ENCODE results near the gene LIX1L. TPM values are rescaled to one million over a fixed set of nuclear protein-coding genes. Genes with fewer than 3 reads are reported as not detected.

LIX1L gene
- total and polyA plus RNA-seq, 2 of the 13 experiments (the other 11 are each of a cell fraction or from before 2014, with no cell fraction given) = 8.1 to 24.9 TPM

DNA sequence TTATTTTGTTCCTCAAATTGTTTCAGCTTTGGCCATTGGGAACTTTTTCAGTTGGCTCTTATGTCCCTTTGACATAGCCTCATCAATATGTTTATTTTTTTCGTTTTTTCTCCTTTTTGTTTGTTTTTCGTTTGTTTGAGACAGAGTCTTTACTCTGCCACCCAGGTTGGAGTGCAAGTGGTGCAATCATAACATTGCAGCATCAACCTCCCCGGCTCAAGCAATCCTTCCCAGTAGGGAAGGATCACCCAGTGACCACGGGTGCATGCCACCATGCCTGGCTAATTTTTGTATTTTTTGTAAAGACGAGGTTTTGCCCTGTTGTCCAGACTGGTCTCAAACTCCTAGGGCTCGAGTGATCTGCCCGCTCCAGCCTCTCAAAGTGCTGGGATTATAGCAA is 14.8 kb upstream of the LIX1L start (continued):
- TF ChIP-seq, protein P1, sequence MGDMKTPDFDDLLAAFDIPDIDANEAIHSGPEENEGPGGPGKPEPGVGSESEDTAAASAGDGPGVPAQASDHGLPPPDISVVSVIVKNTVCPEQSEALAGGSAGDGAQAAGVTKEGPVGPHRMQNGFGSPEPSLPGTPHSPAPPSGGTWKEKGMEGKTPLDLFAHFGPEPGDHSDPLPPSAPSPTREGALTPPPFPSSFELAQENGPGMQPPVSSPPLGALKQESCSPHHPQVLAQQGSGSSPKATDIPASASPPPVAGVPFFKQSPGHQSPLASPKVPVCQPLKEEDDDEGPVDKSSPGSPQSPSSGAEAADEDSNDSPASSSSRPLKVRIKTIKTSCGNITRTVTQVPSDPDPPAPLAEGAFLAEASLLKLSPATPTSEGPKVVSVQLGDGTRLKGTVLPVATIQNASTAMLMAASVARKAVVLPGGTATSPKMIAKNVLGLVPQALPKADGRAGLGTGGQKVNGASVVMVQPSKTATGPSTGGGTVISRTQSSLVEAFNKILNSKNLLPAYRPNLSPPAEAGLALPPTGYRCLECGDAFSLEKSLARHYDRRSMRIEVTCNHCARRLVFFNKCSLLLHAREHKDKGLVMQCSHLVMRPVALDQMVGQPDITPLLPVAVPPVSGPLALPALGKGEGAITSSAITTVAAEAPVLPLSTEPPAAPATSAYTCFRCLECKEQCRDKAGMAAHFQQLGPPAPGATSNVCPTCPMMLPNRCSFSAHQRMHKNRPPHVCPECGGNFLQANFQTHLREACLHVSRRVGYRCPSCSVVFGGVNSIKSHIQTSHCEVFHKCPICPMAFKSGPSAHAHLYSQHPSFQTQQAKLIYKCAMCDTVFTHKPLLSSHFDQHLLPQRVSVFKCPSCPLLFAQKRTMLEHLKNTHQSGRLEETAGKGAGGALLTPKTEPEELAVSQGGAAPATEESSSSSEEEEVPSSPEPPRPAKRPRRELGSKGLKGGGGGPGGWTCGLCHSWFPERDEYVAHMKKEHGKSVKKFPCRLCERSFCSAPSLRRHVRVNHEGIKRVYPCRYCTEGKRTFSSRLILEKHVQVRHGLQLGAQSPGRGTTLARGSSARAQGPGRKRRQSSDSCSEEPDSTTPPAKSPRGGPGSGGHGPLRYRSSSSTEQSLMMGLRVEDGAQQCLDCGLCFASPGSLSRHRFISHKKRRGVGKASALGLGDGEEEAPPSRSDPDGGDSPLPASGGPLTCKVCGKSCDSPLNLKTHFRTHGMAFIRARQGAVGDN (CRISPR knock-in tag; IDR thresholded peaks at IDR 0.05) = no peak
- TF ChIP-seq FLYWCH1 (CRISPR knock-in tag; IDR thresholded peaks at IDR 0.05) = no peak
- TF ChIP-seq SRY (CRISPR knock-in tag; IDR thresholded peaks at IDR 0.05) = no peak
- no peak for TF ChIP-seq GABPA (IDR thresholded peaks at IDR 0.05; ENCODE audit: low read depth, low read length)
- no peak for TF ChIP-seq GABPA (CRISPR knock-in tag; IDR thresholded peaks at IDR 0.05; ENCODE audit: low read depth)
- TF ChIP-seq, protein P2, sequence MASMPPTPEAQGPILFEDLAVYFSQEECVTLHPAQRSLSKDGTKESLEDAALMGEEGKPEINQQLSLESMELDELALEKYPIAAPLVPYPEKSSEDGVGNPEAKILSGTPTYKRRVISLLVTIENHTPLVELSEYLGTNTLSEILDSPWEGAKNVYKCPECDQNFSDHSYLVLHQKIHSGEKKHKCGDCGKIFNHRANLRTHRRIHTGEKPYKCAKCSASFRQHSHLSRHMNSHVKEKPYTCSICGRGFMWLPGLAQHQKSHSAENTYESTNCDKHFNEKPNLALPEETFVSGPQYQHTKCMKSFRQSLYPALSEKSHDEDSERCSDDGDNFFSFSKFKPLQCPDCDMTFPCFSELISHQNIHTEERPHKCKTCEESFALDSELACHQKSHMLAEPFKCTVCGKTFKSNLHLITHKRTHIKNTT (CRISPR knock-in tag; IDR thresholded peaks at IDR 0.05) = no peak
- no peak for TF ChIP-seq ZNF558 (CRISPR knock-in tag; IDR thresholded peaks at IDR 0.05; ENCODE audit: borderline replicate concordance)
- TF ChIP-seq, protein P3, sequence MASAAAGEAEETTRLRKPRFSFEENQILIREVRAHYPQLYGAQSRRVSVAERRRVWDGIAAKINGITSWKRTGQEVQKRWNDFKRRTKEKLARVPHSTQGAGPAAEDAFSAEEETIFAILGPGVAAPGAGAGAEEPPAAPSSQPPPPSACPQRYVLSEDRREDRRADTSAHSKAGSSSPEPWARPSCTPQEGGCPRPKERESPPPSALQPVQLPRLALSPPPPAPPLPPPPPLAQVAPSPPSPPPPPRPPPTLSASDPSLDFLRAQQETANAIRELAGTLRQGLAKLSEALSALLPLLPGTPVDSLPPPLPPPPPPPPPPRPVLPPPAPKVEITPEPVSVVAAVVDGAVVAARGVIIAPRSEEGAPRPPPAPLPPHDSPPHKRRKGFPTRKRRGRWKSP (CRISPR knock-in tag; IDR thresholded peaks at IDR 0.05) = no peak
- TF ChIP-seq MBNL3 (CRISPR knock-in tag; conservative IDR thresholded peaks at IDR 0.05) = no peak
- peak in 1 of 2 experiments; percentile 53; a peak in 1 of 4 replicates for TF ChIP-seq KLF16 (CRISPR knock-in tag; IDR thresholded peaks at IDR 0.05)
- peak; percentile 45; the same call in 1 of the 2 replicates for TF ChIP-seq SAP130 (CRISPR knock-in tag; IDR thresholded peaks at IDR 0.05; ENCODE audit: low read depth)
- TF ChIP-seq TOPORS (CRISPR knock-in tag; IDR thresholded peaks at IDR 0.05) = no peak
- TF ChIP-seq ZSCAN31 (CRISPR knock-in tag; IDR thresholded peaks at IDR 0.05; ENCODE audit: low read depth) = no peak
- TF ChIP-seq, protein P4, sequence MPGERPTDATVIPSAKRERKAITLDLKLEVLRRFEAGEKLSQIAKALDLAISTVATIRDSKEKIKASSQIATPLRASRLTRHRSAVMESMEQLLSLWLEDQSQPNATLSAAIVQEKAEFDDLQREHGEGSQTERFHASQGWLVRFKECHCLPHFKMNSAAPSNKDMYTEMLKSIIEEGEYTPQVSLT (CRISPR knock-in tag; IDR thresholded peaks at IDR 0.05; ENCODE audit: borderline replicate concordance, low read depth) = no peak
- TF ChIP-seq AGO1 (IDR thresholded peaks at IDR 0.05; ENCODE audit: low read depth, low read length, poor library complexity, severe bottlenecking) = no peak
- no peak for TF ChIP-seq GTF2F1 (IDR thresholded peaks at IDR 0.05; ENCODE audit: low read length)
- TF ChIP-seq, protein P5, sequence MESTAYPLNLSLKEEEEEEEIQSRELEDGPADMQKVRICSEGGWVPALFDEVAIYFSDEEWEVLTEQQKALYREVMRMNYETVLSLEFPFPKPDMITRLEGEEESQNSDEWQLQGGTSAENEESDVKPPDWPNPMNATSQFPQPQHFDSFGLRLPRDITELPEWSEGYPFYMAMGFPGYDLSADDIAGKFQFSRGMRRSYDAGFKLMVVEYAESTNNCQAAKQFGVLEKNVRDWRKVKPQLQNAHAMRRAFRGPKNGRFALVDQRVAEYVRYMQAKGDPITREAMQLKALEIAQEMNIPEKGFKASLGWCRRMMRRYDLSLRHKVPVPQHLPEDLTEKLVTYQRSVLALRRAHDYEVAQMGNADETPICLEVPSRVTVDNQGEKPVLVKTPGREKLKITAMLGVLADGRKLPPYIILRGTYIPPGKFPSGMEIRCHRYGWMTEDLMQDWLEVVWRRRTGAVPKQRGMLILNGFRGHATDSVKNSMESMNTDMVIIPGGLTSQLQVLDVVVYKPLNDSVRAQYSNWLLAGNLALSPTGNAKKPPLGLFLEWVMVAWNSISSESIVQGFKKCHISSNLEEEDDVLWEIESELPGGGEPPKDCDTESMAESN (CRISPR knock-in tag; conservative IDR thresholded peaks at IDR 0.05) = no peak
- TF ChIP-seq RBM22 (optimal IDR thresholded peaks at IDR 0.05; ENCODE audit: low read length) = no peak
- no peak for TF ChIP-seq ZNF20 (CRISPR knock-in tag; IDR thresholded peaks at IDR 0.05)
- TF ChIP-seq, protein P6, sequence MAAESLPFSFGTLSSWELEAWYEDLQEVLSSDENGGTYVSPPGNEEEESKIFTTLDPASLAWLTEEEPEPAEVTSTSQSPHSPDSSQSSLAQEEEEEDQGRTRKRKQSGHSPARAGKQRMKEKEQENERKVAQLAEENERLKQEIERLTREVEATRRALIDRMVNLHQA (CRISPR knock-in tag; IDR thresholded peaks at IDR 0.05) = no peak
- no peak for TF ChIP-seq MTF2 (CRISPR knock-in tag; IDR thresholded peaks at IDR 0.05; ENCODE audit: borderline replicate concordance)
- peak; percentile 60 for TF ChIP-seq FOXO1 (CRISPR knock-in tag; IDR thresholded peaks at IDR 0.05)

Measured in HepG2 (cell line).